ENCODE measurements around the gene USP22.

USP22 gene

DNA sequence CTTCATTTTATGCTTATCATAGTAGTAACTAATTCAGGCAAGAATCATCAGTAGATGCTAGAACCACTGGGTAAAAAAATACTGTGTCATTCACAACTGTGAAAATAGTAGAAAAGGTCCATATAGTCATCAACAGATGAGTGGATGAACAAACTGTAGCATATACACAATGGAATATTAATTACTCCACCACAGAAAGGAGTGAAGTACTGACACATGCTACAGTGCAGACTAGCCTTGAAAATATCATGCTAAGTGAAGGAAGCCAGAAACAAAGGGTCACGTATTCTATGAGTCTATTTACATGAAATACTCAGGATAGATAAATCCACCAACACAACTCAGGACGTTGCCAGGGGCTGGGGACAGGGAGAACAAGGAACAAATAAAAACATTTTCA is 13.3 kb downstream of the USP22 start:
- no peak for DNase-seq (ENCODE audit: low read depth)
- no peak overlapping the region for H3K4me3 ChIP-seq (ENCODE audit: low read length)
- TF ChIP-seq, protein P1, sequence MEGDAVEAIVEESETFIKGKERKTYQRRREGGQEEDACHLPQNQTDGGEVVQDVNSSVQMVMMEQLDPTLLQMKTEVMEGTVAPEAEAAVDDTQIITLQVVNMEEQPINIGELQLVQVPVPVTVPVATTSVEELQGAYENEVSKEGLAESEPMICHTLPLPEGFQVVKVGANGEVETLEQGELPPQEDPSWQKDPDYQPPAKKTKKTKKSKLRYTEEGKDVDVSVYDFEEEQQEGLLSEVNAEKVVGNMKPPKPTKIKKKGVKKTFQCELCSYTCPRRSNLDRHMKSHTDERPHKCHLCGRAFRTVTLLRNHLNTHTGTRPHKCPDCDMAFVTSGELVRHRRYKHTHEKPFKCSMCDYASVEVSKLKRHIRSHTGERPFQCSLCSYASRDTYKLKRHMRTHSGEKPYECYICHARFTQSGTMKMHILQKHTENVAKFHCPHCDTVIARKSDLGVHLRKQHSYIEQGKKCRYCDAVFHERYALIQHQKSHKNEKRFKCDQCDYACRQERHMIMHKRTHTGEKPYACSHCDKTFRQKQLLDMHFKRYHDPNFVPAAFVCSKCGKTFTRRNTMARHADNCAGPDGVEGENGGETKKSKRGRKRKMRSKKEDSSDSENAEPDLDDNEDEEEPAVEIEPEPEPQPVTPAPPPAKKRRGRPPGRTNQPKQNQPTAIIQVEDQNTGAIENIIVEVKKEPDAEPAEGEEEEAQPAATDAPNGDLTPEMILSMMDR (IDR thresholded peaks at IDR 0.05; ENCODE audit: insufficient read depth, low read depth, low read length, missing control alignments), result no peak

DNA sequence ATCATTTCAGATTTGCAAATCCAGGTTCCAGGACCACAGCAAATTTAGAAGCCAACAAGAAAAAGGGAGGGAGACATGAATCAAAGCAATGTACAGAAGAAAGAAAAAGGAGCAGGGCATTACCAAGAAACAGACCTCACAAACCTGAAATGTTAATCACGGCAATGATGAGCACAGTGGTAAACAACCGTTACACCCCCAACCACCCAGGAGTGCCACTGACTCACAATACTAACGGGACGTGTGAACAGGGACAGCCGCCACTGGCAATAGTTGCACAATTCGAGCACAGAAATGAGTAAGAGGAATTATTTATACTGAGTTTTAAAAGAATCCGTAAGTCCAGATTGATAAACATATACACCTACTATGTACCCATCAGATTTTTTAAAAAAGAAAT is 13.8 kb downstream of the USP22 start:
- TF ChIP-seq, protein P1 (IDR thresholded peaks at IDR 0.05; ENCODE audit: insufficient read depth, low read depth, low read length, missing control alignments), result no peak
- H3K4me3 ChIP-seq (ENCODE audit: low read length), result no peak overlapping the region

DNA sequence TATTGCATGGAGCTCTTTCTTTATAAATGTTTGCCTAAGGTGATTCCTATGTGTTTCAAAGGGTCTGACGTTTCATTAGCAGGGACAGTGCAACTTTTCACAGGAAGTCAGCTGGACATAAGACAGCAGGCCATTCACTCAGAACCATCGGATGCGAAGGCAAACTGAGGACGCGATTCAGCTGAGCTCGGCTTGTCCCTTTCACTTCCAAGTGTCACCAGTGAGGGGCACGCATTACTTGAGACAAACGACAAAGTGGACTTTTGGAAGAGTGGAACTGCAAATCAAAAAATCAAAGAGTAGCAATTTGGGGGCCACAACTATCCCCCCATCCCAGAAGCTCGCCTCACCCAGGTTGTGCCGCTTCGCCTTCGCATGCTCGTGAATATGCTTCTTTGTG is 14.6 kb downstream of the USP22 start:
- TF ChIP-seq, protein P1 (IDR thresholded peaks at IDR 0.05; ENCODE audit: insufficient read depth, low read depth, low read length, missing control alignments), result no peak
- H3K4me3 ChIP-seq (ENCODE audit: low read length), result no peak overlapping the region
- DNase-seq (ENCODE audit: low read depth), result no peak

More for the DNA sequence above, 13.8 kb downstream of the USP22 start:
- peak; percentile 96 for DNase-seq (ENCODE audit: low read depth)

DNA sequence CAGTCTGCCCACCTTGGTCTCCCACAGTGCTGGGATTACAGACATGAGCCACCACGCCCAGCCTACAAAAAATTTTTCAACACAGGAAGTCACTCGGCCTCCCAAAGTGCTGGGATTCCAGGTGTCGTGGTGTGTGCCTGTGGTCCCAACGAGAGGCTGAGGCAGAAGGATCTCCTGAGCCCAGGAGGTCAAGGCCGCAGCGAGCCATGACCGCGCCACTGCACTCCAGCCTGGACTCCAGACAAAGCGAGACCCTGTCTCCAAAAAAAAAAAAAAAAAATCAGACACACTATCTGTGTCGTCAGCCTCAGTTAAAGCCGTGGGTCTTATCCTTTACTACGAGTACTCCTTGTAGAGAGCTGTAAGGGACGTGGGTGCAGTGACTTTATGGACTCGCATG is 15.8 kb downstream of the USP22 start:
- H3K4me3 ChIP-seq (ENCODE audit: low read length), result no peak overlapping the region
- TF ChIP-seq, protein P1 (IDR thresholded peaks at IDR 0.05; ENCODE audit: insufficient read depth, low read depth, low read length, missing control alignments), result no peak
- DNase-seq (ENCODE audit: low read depth), result no peak

DNA sequence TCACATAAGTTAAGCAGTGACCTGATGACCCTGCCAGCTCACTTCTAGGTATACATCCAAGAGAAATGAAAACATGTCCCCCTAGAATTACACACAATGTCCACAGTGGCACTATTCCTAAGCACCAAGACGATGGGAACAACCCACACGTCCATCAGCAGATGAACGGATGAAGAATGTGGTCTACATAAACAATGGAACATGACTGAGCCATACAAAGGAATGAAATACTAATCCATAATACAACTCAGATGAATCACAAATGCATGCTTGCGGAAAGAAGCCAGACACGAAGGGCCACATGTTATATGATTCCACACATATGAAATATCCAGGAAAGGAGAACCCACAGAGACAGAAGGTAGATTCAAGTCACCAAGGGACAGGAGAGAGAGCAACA is 17.4 kb downstream of the USP22 start:
- DNase-seq (ENCODE audit: low read depth), result peak; percentile 68
- H3K4me3 ChIP-seq (ENCODE audit: low read length), result no peak overlapping the region
- TF ChIP-seq, protein P1 (IDR thresholded peaks at IDR 0.05; ENCODE audit: insufficient read depth, low read depth, low read length, missing control alignments), result no peak

DNA sequence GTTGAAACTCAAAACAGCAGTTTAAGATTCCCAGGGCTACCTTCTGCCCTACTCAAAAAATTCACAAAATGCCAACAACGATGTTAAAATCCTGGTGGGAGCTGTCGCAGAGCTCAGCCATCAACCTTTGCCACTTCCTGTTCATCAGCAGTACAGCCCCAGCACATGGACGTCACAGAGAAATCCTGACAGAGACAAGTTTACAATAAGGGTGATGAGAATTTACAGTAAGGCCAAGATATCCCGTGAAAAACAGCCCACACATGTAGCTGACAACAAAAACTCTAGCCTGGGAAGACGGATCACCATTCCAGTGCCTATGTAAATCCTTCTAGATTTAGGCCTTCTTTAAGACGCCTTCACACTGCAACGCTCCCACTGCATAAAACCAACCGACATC is 18.8 kb downstream of the USP22 start:
- DNase-seq (ENCODE audit: low read depth), result no peak
- H3K4me3 ChIP-seq (ENCODE audit: low read length), result no peak overlapping the region
- TF ChIP-seq, protein P1 (IDR thresholded peaks at IDR 0.05; ENCODE audit: insufficient read depth, low read depth, low read length, missing control alignments), result no peak

DNA sequence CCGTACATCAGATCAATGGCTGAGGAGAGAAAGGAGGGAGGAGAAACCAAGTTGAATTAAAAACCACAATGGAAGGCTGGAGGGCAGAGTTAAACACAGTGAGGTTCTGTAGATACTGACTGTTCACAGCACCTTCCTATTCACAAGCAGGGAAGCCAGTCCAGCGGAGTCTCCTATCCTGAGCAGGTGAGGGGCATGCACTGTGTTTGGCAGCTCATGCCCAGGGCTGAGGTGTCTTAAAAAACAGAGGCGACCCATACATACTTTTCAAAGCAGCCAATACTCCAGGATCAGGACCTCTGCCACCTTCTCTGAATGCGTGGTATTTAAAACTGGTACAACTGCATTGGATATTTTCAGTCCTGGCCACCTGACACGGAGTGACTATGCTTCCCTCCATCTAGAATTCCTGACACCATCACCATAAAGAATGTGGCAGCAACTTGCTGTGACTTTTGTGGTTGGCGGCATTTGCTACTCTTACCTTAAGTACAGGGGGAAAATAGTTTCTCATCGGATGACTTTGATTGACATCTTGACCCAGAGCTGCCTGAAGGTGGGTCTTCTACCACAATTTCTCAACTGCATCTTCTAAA is 21.5 kb downstream of the USP22 start:
- TF ChIP-seq, protein P1 (IDR thresholded peaks at IDR 0.05; ENCODE audit: insufficient read depth, low read depth, low read length, missing control alignments), result no peak
- no peak for DNase-seq (ENCODE audit: low read depth)
- H3K4me3 ChIP-seq (ENCODE audit: low read length), result no peak overlapping the region
